ENCODE results near the gene SPRYD4. TPM values are rescaled to one million over a fixed set of nuclear protein-coding genes. Genes with fewer than 3 reads are reported as not detected.

SPRYD4 gene
- total RNA-seq, 1 donor from 2014 or later = 2.0 TPM

- Mint-ChIP-seq H3K4me1 (ENCODE audit: unreplicated experiment) (no peaks in the 10 kb centered on the region), H3K4me3 (ENCODE audit: unreplicated experiment) (no peak overlapping the region), H3K27me3 (ENCODE audit: unreplicated experiment) (peaks cover 4% of the 10 kb centered on the region), H3K27ac (ENCODE audit: unreplicated experiment) (no peak overlapping the region), H3K9me3 (ENCODE audit: unreplicated experiment) (no peaks in the 10 kb centered on the region), H3K36me3 (ENCODE audit: low read depth, unreplicated experiment) (peaks cover 4% of the 10 kb centered on the region)
- no peak for TF ChIP-seq CTCF (IDR thresholded peaks at IDR 0.05; ENCODE audit: unreplicated experiment)
- no peak for DNase-seq (ENCODE audit: low spot score)
These were observed 7.8 kb downstream of the SPRYD4 start for GRCh38 chr12:56476143-56476542.

GRCh38 chr12:56476972-56477432 is 8.6 kb downstream of the SPRYD4 start:
- TF ChIP-seq CTCF (IDR thresholded peaks at IDR 0.05; ENCODE audit: unreplicated experiment) = no peak
- Mint-ChIP-seq H3K9me3 (ENCODE audit: unreplicated experiment) (no peaks in the 10 kb centered on the region), H3K27ac (ENCODE audit: unreplicated experiment) (no peak overlapping the region), H3K4me1 (ENCODE audit: unreplicated experiment) (no peaks in the 10 kb centered on the region), H3K36me3 (ENCODE audit: low read depth, unreplicated experiment) (peaks cover 4% of the 10 kb centered on the region), H3K27me3 (ENCODE audit: unreplicated experiment) (peaks cover 4% of the 10 kb centered on the region), H3K4me3 (ENCODE audit: unreplicated experiment) (no peak overlapping the region)
- DNase-seq (ENCODE audit: low spot score) = no peak

GRCh38 chr12:56477521-56478225 is 9.3 kb downstream of the SPRYD4 start:
- H3K27ac Mint-ChIP-seq (ENCODE audit: unreplicated experiment) = no peak overlapping the region
- H3K27me3 Mint-ChIP-seq (ENCODE audit: unreplicated experiment) = peaks cover 4% of the 10 kb centered on the region
- TF ChIP-seq CTCF (IDR thresholded peaks at IDR 0.05; ENCODE audit: unreplicated experiment) = no peak
- no peak for DNase-seq (ENCODE audit: low spot score)
- no peaks in the 10 kb centered on the region for H3K4me1 Mint-ChIP-seq (ENCODE audit: unreplicated experiment)
- peaks cover 4% of the 10 kb centered on the region for H3K36me3 Mint-ChIP-seq (ENCODE audit: low read depth, unreplicated experiment)
- H3K9me3 Mint-ChIP-seq (ENCODE audit: unreplicated experiment) = no peaks in the 10 kb centered on the region
- no peak overlapping the region for H3K4me3 Mint-ChIP-seq (ENCODE audit: unreplicated experiment)

GRCh38 chr12:56479625-56480024 is 11.2 kb downstream of the SPRYD4 start:
- H3K9me3 Mint-ChIP-seq (ENCODE audit: unreplicated experiment) = no peaks in the 10 kb centered on the region
- DNase-seq (ENCODE audit: low spot score) = no peak
- H3K27me3 Mint-ChIP-seq (ENCODE audit: unreplicated experiment) = peaks cover 4% of the 10 kb centered on the region
- H3K4me1 Mint-ChIP-seq (ENCODE audit: unreplicated experiment) = no peaks in the 10 kb centered on the region
- peaks cover 4% of the 10 kb centered on the region for H3K36me3 Mint-ChIP-seq (ENCODE audit: low read depth, unreplicated experiment)
- TF ChIP-seq CTCF (IDR thresholded peaks at IDR 0.05; ENCODE audit: unreplicated experiment) = no peak
- H3K27ac Mint-ChIP-seq (ENCODE audit: unreplicated experiment) = no peak overlapping the region
- no peak overlapping the region for H3K4me3 Mint-ChIP-seq (ENCODE audit: unreplicated experiment)

- Mint-ChIP-seq H3K4me3 (ENCODE audit: unreplicated experiment) (no peak overlapping the region), H3K36me3 (ENCODE audit: low read depth, unreplicated experiment) (no peaks in the 10 kb centered on the region), H3K27me3 (ENCODE audit: unreplicated experiment) (peaks cover 16% of the 10 kb centered on the region), H3K4me1 (ENCODE audit: unreplicated experiment) (peaks cover 13% of the 10 kb centered on the region), H3K9me3 (ENCODE audit: unreplicated experiment) (peaks cover 4% of the 10 kb centered on the region), H3K27ac (ENCODE audit: unreplicated experiment) (no peak overlapping the region)
- DNase-seq (ENCODE audit: low spot score) = no peak
- no peak for TF ChIP-seq CTCF (IDR thresholded peaks at IDR 0.05; ENCODE audit: unreplicated experiment)
These were observed 16.2 kb downstream of the SPRYD4 start for GRCh38 chr12:56484566-56484965.
